ENCODE measurements around the gene GPI. TPM values are rescaled to one million over a fixed set of nuclear protein-coding genes. Genes with fewer than 3 reads are reported as not detected.
"Not testable (repeated sequence)": the region's sequence is repeated elsewhere in the genome, so short reads cannot be mapped to it uniquely, and the experiment has no call there.

Gene GPI
- total and polyA plus RNA-seq, 3 experiments from 2014 or later, result 213 to 484 (median 478) TPM

DNA sequence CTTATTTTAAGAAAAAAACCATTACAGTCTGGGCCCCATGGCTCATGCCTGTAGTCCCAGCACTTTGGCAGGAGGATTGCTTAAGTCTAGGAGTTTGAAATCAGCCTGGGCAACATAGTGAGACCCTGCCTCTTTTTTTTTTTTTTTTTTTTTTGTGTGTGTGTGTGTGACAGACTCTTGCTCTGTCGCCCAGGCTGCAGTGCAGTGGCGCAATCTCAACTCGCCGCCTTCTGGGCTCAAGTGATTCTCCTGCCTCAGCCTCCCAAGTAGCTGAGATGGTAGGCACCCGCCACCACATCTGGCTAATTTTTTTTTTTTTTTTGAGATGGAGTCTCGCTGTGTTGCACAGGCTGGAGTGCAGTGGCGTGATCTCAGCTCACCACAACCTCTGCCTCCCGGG is 34.4 kb upstream of the GPI start:
- H3K4me3 ChIP-seq (ENCODE audit: low read length); H3K4me3 Mint-ChIP-seq; H3K27ac Mint-ChIP-seq; CTCF ChIA-PET; H3K9me3 Mint-ChIP-seq; H3K27ac ChIP-seq (ENCODE audit: low read depth, low read length); H3K4me1 Mint-ChIP-seq; DNase-seq; H3K27me3 ChIP-seq (ENCODE audit: insufficient read depth, low read length, poor library complexity, severe bottlenecking); H3K4me1 ChIP-seq (ENCODE audit: insufficient read depth, low read length); H3K27me3 Mint-ChIP-seq; H3K9me3 ChIP-seq (ENCODE audit: low read length); POLR2A ChIA-PET: not testable (repeated sequence)
- peaks cover 13 to 66% (median 32%) of the 10 kb centered on the region in 3 donors for H3K36me3 Mint-ChIP-seq
- H3K36me3 ChIP-seq (ENCODE audit: insufficient read depth, low read length), result peaks cover 46% of the 10 kb centered on the region

DNA sequence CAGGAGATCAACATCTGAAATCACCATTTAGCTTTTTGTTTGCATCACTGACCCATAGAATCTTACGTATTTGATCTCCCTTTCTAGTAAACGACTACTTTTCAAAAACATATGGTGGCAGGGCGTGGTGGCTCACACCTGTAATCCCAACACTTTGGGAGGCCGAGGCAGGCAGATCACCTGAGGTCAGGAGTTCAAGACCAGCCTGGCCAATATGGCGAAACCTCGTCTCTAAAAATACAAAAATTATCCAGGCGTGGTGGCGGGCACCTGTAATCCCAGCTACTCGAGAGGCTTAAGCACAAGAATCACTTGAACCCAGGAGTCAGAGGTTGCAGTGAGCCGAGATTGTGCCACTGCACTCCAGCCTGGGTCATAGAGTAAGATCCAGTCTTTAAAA is 33.4 kb upstream of the GPI start:
- H3K27me3 Mint-ChIP-seq, result not testable (repeated sequence)
- peak overlapping the region in 1 of 8 donors; percentile 23 for H3K27ac Mint-ChIP-seq

DNA sequence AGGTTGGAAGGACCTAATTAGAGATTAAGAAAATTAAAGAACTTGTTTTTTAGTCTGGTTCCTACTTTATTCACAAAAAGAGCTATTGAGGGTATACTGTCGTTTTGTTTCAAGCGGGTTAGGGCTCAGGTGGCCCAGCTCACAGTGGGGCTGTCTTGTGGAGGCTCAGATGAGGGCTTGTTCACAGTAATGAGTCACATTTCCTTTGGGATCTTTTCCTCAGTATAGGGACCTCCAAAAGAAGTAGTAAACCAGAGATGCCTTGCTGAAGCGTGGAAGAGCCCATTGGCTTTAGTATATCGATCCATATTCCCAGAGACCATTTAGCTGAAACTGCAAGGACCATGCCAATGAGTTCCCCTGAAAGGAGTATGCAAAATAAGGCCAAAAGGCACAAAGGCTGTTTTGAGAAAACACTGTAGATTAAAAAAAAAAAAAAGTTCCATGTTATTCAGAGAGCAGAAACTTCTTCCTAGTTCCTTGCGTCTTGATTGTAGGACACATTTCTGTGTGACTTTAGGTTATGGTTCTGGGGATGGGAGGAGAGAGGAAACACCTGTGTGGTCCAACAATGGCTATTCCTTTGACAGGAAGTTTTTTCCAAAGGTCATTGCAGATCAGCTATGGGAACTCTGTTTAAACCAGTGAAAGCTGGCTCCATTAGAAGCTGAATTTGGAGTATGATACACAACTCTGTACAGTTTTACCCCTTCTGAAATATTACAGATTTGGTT is 32.8 kb upstream of the GPI start:
- no peaks in the 10 kb centered on the region for H3K9me3 ChIP-seq (ENCODE audit: low read length)
- H3K36me3 ChIP-seq (ENCODE audit: insufficient read depth, low read length), result peaks cover 41% of the 10 kb centered on the region
- no peaks in the 10 kb centered on the region for H3K27me3 ChIP-seq (ENCODE audit: insufficient read depth, low read length, poor library complexity, severe bottlenecking)
- peaks cover 5 to 7% (median 6%) of the 10 kb centered on the region in 3 donors for H3K4me1 Mint-ChIP-seq
- peaks cover 8% of the 10 kb centered on the region for H3K4me1 ChIP-seq (ENCODE audit: insufficient read depth, low read length)
- no peaks in the 10 kb centered on the region for H3K9me3 Mint-ChIP-seq
- POLR2A ChIA-PET, result no interaction called here
- CTCF ChIA-PET, result no interaction called here
- peak overlapping the region in 5 of 8 donors; percentile 17 to 50 (median 26) for H3K27ac Mint-ChIP-seq
- no peak overlapping the region for H3K27ac ChIP-seq (ENCODE audit: low read depth, low read length)
- DNase-seq, result no peak
- H3K4me3 ChIP-seq (ENCODE audit: low read length), result no peak overlapping the region
- H3K4me3 Mint-ChIP-seq, result no peak overlapping the region
- H3K36me3 Mint-ChIP-seq, result peaks cover 13 to 60% (median 31%) of the 10 kb centered on the region in 3 donors
- H3K27me3 Mint-ChIP-seq, result no peaks in the 10 kb centered on the region

More for the DNA sequence above, 33.4 kb upstream of the GPI start:
- H3K9me3 ChIP-seq (ENCODE audit: low read length); H3K27me3 ChIP-seq (ENCODE audit: insufficient read depth, low read length, poor library complexity, severe bottlenecking); H3K4me3 Mint-ChIP-seq; H3K9me3 Mint-ChIP-seq; H3K4me1 ChIP-seq (ENCODE audit: insufficient read depth, low read length); H3K27ac ChIP-seq (ENCODE audit: low read depth, low read length); DNase-seq; H3K4me1 Mint-ChIP-seq; CTCF ChIA-PET; H3K4me3 ChIP-seq (ENCODE audit: low read length); POLR2A ChIA-PET: not testable (repeated sequence)
- peaks cover 41% of the 10 kb centered on the region for H3K36me3 ChIP-seq (ENCODE audit: insufficient read depth, low read length)
- peaks cover 13 to 57% (median 29%) of the 10 kb centered on the region in 3 donors for H3K36me3 Mint-ChIP-seq

DNA sequence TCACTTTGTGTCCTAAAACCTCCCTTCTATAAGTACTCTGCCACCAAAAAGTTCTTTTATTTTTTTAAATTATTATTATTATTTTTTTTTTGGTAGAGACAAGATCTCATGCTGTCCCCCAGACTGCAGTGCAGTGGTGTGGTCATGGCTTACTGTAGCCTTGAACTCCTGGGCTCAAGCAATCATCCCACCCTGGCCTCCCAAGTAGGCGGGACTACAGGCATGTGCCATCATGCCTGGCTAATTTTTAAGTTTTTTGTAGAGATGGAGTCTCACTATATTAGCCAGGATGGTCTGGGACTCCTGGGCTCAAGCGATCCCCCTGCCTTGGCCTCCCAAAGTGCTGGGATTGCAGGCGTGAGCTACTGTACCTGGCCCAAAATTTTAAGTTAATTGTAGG is 29.1 kb upstream of the GPI start:
- peak overlapping the region in 1 of 8 donors; percentile 68 for H3K27ac Mint-ChIP-seq
- no peaks in the 10 kb centered on the region for H3K27me3 Mint-ChIP-seq
- peaks cover 5 to 61% (median 32%) of the 10 kb centered on the region in 3 donors for H3K36me3 Mint-ChIP-seq
- DNase-seq, result no peak
- Histone ChIP-seq H3K27ac (ENCODE audit: low read depth, low read length) (no peak overlapping the region), H3K4me3 (ENCODE audit: low read length) (no peak overlapping the region), H3K36me3 (ENCODE audit: insufficient read depth, low read length) (peaks cover 29% of the 10 kb centered on the region), H3K9me3 (ENCODE audit: low read length) (no peaks in the 10 kb centered on the region), H3K27me3 (ENCODE audit: insufficient read depth, low read length, poor library complexity, severe bottlenecking) (no peaks in the 10 kb centered on the region), H3K4me1 (ENCODE audit: insufficient read depth, low read length) (peaks cover 8% of the 10 kb centered on the region)
- peaks cover 5 to 8% (median 6%) of the 10 kb centered on the region in 3 donors for H3K4me1 Mint-ChIP-seq
- no peaks in the 10 kb centered on the region for H3K9me3 Mint-ChIP-seq
- H3K4me3 Mint-ChIP-seq, result no peak overlapping the region
- ChIA-PET POLR2A (no interaction called here), CTCF (interaction anchor here (0.9 to 1.7 kb wide), 3 partner anchors 9 to 21 kb away, joined by 3 to 5 read pairs (median 3); no protein-coding TSS in a partner anchor)

DNA sequence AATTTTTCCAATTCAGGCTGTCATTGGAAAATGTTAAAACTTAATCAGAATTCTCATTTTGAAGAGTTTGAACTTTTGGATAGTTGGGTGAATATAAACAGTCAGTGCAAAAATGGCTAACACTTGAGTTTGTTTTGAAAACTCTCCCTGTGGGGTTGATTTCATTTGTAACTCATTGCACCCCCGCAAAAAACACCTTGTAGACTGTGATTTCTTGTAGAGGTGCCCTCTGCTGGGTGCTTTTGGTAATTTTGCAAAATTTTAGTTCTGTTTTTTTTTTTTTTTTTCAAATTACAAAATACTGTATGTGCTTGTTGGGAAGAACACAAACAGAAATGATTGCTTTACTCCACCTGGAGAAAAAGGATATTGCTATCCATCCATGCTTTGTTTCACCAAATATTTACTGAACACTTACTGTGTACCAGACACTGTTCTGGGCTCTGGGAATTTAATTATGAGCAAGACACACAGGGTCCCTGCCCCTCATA is 28.2 kb upstream of the GPI start:
- H3K4me1 Mint-ChIP-seq, result peaks cover 5 to 8% (median 6%) of the 10 kb centered on the region in 3 donors
- H3K4me3 Mint-ChIP-seq, result no peak overlapping the region
- Histone ChIP-seq H3K4me3 (ENCODE audit: low read length) (no peak overlapping the region), H3K27me3 (ENCODE audit: insufficient read depth, low read length, poor library complexity, severe bottlenecking) (no peaks in the 10 kb centered on the region), H3K9me3 (ENCODE audit: low read length) (no peaks in the 10 kb centered on the region), H3K36me3 (ENCODE audit: insufficient read depth, low read length) (peaks cover 26% of the 10 kb centered on the region), H3K4me1 (ENCODE audit: insufficient read depth, low read length) (peaks cover 8% of the 10 kb centered on the region), H3K27ac (ENCODE audit: low read depth, low read length) (no peak overlapping the region)
- no peaks in the 10 kb centered on the region for H3K9me3 Mint-ChIP-seq
- H3K27me3 Mint-ChIP-seq, result no peaks in the 10 kb centered on the region
- peaks cover 5 to 61% (median 34%) of the 10 kb centered on the region in 3 donors for H3K36me3 Mint-ChIP-seq
- POLR2A ChIA-PET, result no interaction called here
- CTCF ChIA-PET, result interaction anchor here (0.9 to 1.7 kb wide), 5 partner anchors 8 to 94 kb away, joined by 3 to 6 read pairs (median 5); no protein-coding TSS in a partner anchor
- DNase-seq, result peak in 4 of 5 donors; percentile 11 to 60 (median 41)
- H3K27ac Mint-ChIP-seq, result peak overlapping the region in 5 of 8 donors; percentile 12 to 48 (median 38)

DNA sequence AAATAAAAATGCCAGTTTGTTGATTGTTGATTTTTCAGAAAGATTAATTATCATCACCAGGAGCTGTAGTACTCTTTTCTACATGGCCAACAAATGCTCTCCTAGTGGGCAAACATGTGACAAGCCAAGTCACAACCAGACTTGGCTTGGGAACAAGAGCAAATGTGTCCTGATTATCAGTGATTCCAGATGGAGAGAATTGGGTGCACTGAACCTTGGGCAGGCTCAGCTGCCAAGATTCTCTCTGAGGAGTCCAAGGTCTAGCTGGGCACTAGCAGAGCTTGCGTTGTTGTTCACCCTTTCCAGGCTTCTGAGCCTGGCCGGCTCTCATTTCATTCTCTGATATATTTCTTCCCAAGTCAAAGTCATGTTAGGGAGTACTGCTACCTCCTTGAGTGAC is 27.3 kb upstream of the GPI start:
- Mint-ChIP-seq H3K4me3 (no peak overlapping the region), H3K27ac (peak overlapping the region in 1 of 8 donors; percentile 42), H3K4me1 (peaks cover 5 to 8% (median 6%) of the 10 kb centered on the region in 3 donors), H3K36me3 (peaks cover 5 to 63% (median 30%) of the 10 kb centered on the region in 3 donors), H3K9me3 (no peaks in the 10 kb centered on the region), H3K27me3 (no peaks in the 10 kb centered on the region)
- ChIA-PET CTCF (interaction anchor here (0.5 to 1.3 kb wide), 4 partner anchors 9 to 93 kb away, joined by 3 to 6 read pairs (median 4); no protein-coding TSS in a partner anchor), POLR2A (interaction anchor here (0.5 kb wide), 1 partner anchor 112 kb away, joined by 9 read pairs; no protein-coding TSS in a partner anchor)
- DNase-seq, result no peak
- Histone ChIP-seq H3K9me3 (ENCODE audit: low read length) (no peaks in the 10 kb centered on the region), H3K4me1 (ENCODE audit: insufficient read depth, low read length) (peaks cover 8% of the 10 kb centered on the region), H3K27me3 (ENCODE audit: insufficient read depth, low read length, poor library complexity, severe bottlenecking) (no peaks in the 10 kb centered on the region), H3K4me3 (ENCODE audit: low read length) (no peak overlapping the region), H3K27ac (ENCODE audit: low read depth, low read length) (no peak overlapping the region), H3K36me3 (ENCODE audit: insufficient read depth, low read length) (peaks cover 33% of the 10 kb centered on the region)

DNA sequence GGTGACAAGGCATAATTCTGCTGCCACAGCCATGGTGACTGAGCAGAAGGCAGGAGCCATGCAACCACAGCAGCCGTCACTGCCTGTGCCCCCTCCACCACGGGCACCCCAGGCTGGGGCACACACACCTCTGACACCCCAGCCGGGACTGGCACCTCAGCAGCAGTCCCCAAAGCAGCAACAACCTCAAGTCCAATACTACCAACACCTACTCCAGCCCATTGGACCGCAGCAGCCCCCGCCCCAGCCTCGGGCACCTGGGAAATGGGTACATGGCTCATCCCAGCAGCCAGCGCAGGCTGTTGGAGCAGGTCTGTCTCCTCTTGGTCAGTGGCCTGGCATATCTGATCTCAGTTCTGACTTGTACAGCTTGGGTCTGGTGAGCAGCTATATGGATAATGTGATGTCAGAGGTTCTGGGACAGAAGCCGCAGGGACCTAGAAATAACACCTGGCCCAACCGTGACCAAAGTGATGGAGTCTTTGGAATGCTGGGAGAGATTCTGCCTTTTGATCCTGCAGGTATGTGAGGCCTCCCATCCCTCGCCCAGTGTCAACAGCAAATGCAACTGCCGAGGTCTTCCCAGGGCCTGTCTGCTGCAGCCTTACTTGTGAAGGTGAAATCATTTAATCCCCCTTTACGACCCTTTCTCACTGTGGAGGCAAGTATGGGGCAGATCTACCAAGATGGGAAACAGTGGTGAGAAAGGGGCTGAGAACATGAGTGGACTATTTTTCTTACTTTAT is 22.9 kb upstream of the GPI start:
- DNase-seq, result no peak
- Histone ChIP-seq H3K36me3 (ENCODE audit: insufficient read depth, low read length) (peaks cover 26% of the 10 kb centered on the region), H3K9me3 (ENCODE audit: low read length) (no peaks in the 10 kb centered on the region), H3K27me3 (ENCODE audit: insufficient read depth, low read length, poor library complexity, severe bottlenecking) (no peaks in the 10 kb centered on the region), H3K4me1 (ENCODE audit: insufficient read depth, low read length) (peaks cover 1% of the 10 kb centered on the region), H3K4me3 (ENCODE audit: low read length) (no peak overlapping the region), H3K27ac (ENCODE audit: low read depth, low read length) (no peak overlapping the region)
- no peak overlapping the region for H3K4me3 Mint-ChIP-seq
- POLR2A ChIA-PET, result no interaction called here
- CTCF ChIA-PET, result no interaction called here
- no peaks in the 10 kb centered on the region for H3K9me3 Mint-ChIP-seq
- no peaks in the 10 kb centered on the region for H3K27me3 Mint-ChIP-seq
- H3K36me3 Mint-ChIP-seq, result peaks cover 6 to 66% (median 36%) of the 10 kb centered on the region in 3 donors
- H3K27ac Mint-ChIP-seq, result peak overlapping the region in 1 of 8 donors; percentile 74
- H3K4me1 Mint-ChIP-seq, result peaks cover 6 to 9% (median 7%) of the 10 kb centered on the region in 3 donors

DNA sequence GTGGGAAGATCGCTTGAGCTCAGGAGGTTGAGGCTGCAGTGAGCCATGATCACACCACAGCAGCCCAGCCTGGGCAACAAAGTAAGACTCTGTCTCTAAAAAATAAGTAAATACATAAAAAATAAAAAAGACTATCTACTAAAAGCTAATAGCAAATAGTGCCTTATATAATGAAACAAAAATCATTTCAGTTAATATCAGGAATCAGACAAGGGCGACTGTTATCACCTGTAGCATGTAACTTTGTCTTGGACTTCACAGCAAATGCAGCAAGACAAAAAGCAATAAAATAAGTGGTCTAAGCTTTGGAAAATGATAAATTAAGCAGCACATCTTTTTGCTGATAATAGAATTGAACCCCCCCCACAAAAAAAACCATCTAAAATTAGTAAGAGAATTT is 21.2 kb upstream of the GPI start:
- H3K9me3 Mint-ChIP-seq, result no peaks in the 10 kb centered on the region
- no peak overlapping the region for H3K4me3 Mint-ChIP-seq
- no peak for DNase-seq

More for the DNA sequence above, 21.2 kb upstream of the GPI start:
- H3K4me1 ChIP-seq (ENCODE audit: insufficient read depth, low read length), result no peaks in the 10 kb centered on the region
- Mint-ChIP-seq H3K4me1 (peaks cover 7 to 10% (median 8%) of the 10 kb centered on the region in 3 donors), H3K27me3 (no peaks in the 10 kb centered on the region), H3K27ac (peak overlapping the region in 1 of 8 donors; percentile 6), H3K36me3 (peaks cover 6 to 57% (median 28%) of the 10 kb centered on the region in 3 donors)
- CTCF ChIA-PET, result interaction anchor here (0.8 kb wide), 1 partner anchor 16 kb away, joined by 3 read pairs; no protein-coding TSS in a partner anchor
- H3K4me3 ChIP-seq (ENCODE audit: low read length), result no peak overlapping the region
- POLR2A ChIA-PET, result no interaction called here
- H3K9me3 ChIP-seq (ENCODE audit: low read length), result no peaks in the 10 kb centered on the region
- H3K27ac ChIP-seq (ENCODE audit: low read depth, low read length), result no peak overlapping the region
- no peaks in the 10 kb centered on the region for H3K27me3 ChIP-seq (ENCODE audit: insufficient read depth, low read length, poor library complexity, severe bottlenecking)
- H3K36me3 ChIP-seq (ENCODE audit: insufficient read depth, low read length), result peaks cover 31% of the 10 kb centered on the region
